Stimulated activated CD4-positive, alpha-beta T cell treated with anti-CD3 and anti-CD28 coated beads, Interleukin-2, amount 100 ng/mL, for 24 hours (primary cell): ENCODE measurements around the gene CRTC3.
A peak's percentile ranks its signal among the peaks of the same experiment; 100 is the strongest.
"Not testable (repeated sequence)": the region's sequence is repeated elsewhere in the genome, so short reads cannot be mapped to it uniquely, and the experiment has no call there.

Experiments used
- DNase-seq, 2 donors: peaks; one replicate each; pipeline ENCODE4 v3.0.0-alpha.2; 2020

Gene CRTC3

GRCh38 chr15:90636993-90637392, 107.3 kb downstream of the CRTC3 start:
- not testable (repeated sequence) for DNase-seq

DNA sequence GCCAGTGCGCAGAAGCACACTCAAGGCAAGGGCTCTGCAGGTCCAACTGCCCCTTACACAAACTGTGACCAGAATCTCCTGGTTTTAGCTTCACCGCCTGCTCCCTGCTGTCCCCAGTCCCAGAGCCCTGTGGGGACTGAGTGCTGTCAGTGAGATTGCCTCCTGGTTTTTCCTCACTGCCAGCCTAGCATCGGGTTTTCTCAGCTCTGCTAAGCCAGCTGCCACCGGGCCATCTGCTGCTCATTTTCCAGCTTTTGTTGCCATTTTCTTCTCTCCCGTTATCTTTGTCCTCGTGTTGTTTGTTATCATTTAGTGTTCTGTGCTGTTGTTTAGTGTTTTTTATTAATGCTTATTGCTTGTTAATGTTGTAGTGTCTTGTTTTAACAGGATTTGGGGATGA, 108.0 kb downstream of the CRTC3 start:
- DNase-seq = no peak

DNA sequence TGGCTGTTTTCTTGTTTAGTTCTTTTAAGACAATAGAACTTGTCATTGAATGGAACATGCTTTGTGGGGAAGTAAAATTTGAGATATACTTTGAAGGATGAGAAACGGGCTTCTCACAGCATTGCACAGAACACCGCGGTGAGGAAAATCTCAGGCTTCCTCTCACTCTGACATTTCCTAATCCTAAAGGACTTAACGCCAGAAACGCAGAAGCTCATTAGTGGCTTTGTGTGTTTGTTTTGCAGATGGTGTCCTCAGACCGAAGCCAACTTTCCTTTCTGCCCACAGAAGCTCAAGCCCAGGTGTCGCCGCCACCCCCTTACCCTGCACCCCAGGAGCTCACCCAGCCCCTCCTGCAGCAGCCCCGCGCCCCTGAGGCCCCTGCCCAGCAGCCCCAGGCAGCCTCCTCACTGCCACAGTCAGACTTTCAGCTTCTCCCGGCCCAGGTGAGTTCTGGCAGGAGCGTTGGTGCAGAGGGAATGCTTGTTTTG, 108.5 kb downstream of the CRTC3 start:
- no peak for DNase-seq

- no peak for DNase-seq
Observed at GRCh38 chr15:90638963-90639362, 109.2 kb downstream of the CRTC3 start.

DNA sequence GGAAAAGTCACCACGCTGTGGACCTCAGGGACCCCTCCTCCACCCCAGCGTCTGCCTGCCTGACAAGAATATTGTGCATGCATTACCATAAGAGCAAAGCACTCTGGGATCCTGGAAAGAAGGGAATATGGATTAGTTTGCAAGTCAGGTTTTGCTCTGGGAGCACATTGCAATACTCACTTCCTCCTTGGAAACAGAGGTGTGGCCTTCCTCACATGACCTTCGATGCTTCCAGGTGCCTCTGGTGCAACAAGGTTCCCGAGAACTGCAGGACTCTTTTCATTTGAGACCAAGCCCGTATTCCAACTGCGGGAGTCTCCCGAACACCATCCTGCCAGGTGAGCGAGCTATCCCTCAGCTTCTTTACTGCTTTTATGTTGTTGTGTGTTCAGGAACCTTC, 111.1 kb downstream of the CRTC3 start:
- no peak for DNase-seq

- no peak for DNase-seq
Observed at GRCh38 chr15:90641581-90642463, 112.1 kb downstream of the CRTC3 start.

DNA sequence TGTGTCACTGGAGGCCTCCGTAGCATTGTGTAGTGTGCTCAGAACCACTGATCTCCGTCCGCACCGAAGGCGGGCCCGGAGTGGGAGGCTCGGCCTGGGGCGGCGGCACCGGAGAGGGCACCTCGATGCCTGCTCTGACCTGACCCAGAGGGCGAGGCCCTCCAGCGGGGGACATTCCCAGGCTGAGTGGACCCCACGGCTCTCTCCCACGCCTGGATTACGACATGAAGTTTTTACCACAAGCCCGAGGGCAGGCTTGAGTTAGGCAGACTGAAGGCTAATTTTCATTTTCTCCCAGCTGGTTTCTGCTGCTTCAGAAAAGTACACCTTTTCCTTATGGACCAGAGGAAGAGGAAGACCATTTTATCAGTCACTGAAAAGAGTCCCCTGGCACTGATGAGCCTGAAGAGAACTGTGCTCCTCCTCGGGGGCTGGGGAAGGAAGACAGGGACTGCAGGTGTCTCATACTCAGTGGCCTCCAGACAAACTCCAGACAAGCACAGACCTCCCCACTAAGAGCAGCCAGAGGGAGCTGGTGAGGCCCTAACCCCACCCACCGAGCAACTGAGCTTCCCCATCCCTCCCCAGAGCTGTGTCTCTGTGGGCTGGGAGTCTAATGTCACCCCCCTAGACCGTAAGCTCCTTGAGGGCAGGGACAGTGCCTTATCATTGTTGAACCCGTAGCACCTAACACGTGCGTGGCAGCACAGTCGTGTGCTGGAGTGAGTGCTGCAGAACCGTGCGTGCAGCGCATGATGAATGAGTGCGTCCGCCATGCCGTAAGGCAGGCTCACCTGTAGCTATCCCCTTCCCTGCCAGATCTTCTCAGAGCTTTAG, 113.0 kb downstream of the CRTC3 start:
- no peak for DNase-seq

DNA sequence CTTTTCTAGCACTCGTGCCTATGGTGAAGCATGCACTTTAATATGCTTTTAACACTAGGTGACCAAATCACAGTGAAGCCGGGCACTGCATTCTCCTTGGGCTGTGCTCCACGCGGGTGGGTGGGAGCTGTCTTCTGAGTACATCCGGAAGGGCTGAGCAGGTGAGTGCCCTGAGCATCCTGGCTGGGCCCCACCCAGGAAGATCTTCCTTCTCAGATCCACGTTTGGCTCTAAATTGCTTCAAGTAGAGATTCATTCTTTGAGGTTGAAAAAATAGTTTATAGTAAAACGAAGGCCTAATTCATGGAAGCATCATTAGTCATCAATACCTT, 113.5 kb downstream of the CRTC3 start:
- no peak for DNase-seq

- DNase-seq = no peak
Observed at GRCh38 chr15:90644526-90644925, 114.8 kb downstream of the CRTC3 start.

DNA sequence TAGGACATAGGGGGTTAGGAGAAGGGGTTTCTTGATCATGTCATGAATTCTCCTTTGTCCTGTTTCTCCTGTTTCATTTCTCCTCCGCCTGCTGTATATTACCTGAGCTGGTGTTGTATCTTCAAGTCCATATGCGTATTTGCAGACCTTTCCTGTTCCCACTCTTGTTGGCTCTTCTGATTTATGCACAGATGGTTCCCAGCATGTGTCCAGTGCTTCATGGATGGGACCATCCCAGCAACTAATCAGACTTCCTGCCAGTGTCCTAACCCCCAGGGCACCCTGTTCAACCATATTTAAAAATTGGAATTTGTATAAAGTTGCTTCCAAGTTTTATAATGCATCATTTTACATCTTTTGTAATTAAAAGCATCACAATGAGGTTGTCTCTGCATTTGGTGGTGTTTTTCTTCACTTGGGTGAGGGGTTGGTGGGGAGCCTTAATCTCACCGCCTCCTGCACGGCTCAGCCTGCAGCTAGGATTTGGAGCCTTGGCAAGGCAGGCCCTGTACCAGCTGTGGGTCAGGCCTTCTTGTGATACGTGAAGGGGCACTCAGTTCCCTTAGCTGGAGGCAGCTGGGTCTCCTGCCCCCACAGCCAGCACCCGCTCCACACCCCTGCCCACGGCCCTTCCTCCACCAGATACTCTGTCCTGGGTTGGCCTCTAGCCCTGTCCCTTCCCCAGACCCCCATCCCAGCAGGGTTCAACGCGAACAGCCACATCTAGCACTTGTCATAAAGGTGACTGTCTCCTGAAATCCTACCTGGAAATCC, 115.4 kb downstream of the CRTC3 start:
- no peak for DNase-seq

GRCh38 chr15:90645873-90646575, 116.3 kb downstream of the CRTC3 start:
- DNase-seq = no peak

GRCh38 chr15:90646662-90647305, 117.1 kb downstream of the CRTC3 start:
- no peak for DNase-seq

GRCh38 chr15:90647326-90647725, 117.6 kb downstream of the CRTC3 start:
- DNase-seq = no peak

- DNase-seq = peak; percentile 56 to 62
Observed at GRCh38 chr15:90648137-90649070, 118.7 kb downstream of the CRTC3 start.

DNA sequence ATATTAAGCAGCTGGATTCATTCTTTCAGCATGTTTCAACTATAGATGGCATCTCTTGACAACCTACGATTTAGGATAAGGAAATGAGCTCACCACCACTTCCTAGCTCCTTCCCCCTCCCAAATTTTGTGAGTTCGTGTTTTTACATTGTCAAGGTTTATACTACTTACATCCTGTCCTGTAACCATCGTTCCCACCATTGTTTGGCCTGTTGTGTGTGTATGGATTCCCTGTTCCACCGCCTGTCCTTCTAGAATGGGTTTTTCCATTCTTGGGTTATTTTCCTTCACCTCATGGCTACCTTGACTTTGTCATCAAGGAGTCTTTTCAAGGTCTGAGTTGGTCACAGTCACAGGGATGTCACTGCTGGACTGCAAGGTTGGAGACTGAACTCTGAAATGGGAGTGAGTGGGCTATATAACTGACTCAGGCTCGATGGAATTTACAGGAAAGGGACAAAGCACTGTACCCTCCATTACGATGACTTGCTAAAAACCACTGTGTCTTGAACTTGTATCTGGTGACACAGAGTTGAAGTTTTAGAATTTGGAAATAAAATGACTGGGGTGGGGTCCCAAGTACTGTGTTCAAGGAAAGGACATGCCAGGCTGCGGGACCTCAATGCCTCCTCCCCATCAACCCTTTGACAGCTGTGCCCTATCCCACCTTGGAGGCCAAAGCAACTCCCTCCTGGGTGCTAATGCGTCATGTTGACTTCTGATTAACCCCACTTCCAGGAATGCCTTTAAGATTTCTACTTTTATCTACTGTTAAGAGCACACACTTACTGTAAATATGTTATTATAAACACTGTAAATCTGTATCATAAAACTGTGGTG, 120.6 kb downstream of the CRTC3 start:
- no peak for DNase-seq

DNA sequence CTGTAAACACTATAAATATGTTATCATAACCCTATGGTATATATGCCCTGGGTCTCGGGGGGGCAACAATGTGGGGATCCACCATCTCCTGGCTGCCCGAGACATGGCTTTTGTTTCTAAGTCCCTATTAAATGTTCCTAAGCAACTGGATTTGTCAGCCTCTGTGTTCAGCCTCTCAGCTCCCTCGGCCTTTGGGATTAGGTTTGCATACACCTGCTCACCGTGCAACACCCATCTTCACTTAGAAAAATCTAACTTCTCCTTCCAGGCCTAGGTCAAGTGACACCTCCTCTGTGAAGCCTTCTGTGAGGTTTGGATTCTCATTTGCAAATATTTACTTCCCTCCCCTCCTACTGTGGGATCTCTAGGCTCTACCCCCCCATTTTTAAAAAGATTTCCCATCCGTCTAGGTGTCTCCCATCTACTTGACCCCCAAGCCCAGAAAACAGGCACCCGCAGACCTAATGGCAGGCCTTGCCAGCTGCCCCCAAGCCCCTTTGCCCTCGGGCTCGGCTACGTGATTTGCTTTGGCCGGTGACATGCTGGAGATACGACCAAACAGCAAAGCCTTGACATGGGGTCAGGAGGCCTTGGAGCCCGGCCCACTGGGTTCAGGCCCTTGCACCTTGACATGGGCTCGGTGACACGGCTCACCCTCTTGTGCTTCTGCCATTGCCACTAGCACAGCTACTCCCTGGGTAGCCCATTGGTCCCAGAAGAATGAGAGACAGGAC, 121.4 kb downstream of the CRTC3 start:
- no peak for DNase-seq

DNA sequence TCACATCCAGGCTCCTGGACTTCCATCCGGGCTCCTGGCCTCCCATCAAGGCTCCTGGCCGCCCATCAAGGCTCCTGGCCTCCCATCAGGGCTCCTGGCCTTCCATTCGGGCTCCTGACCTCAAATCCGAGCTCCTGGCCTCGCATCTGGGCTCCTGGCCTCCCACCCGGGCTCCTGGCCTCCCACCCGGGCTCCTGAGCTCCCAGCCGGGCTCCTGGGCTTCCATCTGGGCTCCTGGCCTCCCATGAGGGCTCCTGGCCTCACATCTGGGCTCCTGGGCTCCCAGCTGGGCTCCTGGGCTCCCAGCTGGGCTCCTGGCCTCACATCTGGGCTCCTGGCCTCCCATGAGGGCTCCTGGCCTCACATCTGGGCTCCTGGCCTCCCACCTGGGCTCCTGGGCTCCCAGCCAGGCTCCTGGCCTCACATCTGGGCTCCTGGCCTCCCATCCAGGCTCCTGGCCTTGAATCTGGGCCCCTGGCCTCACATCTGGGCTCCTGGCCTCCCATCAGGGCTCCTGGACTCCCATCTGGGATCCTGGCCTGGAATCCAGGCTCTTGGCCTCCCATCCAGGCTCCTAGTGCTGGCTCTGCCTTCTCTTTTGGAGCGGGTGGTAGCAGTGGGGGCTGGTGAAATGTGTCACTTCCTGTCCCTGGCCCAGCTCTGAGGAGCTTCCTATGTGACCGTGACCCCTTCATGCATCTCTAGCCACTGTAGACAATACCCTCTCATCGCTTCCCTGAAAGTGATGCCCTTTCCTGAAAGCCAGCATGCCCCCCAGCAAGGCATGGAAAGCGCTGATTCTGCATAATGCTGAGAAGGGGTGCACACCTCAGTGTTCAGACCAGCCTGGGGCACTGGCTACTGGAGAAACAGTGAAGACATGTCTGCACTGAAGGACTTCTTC, 124.8 kb downstream of the CRTC3 start:
- no peak for DNase-seq
